ENCODE data around the gene KCNN4.

- TF ChIP-seq, protein P1, sequence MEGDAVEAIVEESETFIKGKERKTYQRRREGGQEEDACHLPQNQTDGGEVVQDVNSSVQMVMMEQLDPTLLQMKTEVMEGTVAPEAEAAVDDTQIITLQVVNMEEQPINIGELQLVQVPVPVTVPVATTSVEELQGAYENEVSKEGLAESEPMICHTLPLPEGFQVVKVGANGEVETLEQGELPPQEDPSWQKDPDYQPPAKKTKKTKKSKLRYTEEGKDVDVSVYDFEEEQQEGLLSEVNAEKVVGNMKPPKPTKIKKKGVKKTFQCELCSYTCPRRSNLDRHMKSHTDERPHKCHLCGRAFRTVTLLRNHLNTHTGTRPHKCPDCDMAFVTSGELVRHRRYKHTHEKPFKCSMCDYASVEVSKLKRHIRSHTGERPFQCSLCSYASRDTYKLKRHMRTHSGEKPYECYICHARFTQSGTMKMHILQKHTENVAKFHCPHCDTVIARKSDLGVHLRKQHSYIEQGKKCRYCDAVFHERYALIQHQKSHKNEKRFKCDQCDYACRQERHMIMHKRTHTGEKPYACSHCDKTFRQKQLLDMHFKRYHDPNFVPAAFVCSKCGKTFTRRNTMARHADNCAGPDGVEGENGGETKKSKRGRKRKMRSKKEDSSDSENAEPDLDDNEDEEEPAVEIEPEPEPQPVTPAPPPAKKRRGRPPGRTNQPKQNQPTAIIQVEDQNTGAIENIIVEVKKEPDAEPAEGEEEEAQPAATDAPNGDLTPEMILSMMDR (conservative IDR thresholded peaks at IDR 0.05; ENCODE audit: low read length), result no peak
- TF ChIP-seq EZH2phosphoT487 (IDR thresholded peaks at IDR 0.05; ENCODE audit: borderline replicate concordance), result no peak
Observed at GRCh38 chr19:43754253-43754502, 26.6 kb downstream of the KCNN4 start.

Measured in Loucy (cell line).